Aorta (tissue), 5 donors: ENCODE measurements around the gene IPO4. TPM values are rescaled to one million over a fixed set of nuclear protein-coding genes. Genes with fewer than 3 reads are reported as not detected.
A peak's percentile ranks its signal among the peaks of the same experiment; 100 is the strongest.

ENCODE experiments used
- ATAC-seq: fragments of 200-7000 bp; cut with Tn5 transposase; one replicate; pipeline ENCODE4 v1.9.1; 2022; ENCODE audit warnings: moderate library complexity; ENCODE audit not compliant: low FRiP score
- DNase-seq, 2 donors: peaks; one replicate each; pipeline ENCODE4 v3.0.0-alpha.2; 2020
- H3K27ac ChIP-seq, 2 donors: one replicate each; pipeline ENCODE4 v1.5.1; 2013; ENCODE audit warnings: low read length in 2 of 2, mild to moderate bottlenecking in 2 of 2, moderate library complexity in 2 of 2, control low read depth in 1 of 2, inconsistent platforms in 1 of 2, low read depth in 1 of 2
- H3K27me3 ChIP-seq, 2 donors: one replicate each; pipeline ENCODE4 v1.6.1; 2013; ENCODE audit warnings: control low read depth in 1 of 2, low read length in 1 of 2, mild to moderate bottlenecking in 1 of 2, moderate library complexity in 1 of 2; ENCODE audit not compliant: insufficient read depth in 2 of 2, control insufficient read depth in 1 of 2
- H3K36me3 ChIP-seq, 2 donors: one replicate each; pipeline ENCODE4 v1.6.1; 2013; ENCODE audit warnings: control low read depth in 1 of 2, low read length in 1 of 2, mild to moderate bottlenecking in 1 of 2; ENCODE audit not compliant: insufficient read depth in 2 of 2, control insufficient read depth in 1 of 2
- H3K4me1 ChIP-seq, 2 donors: one replicate each; pipeline ENCODE4 v1.6.1; 2013; ENCODE audit warnings: low read length in 2 of 2, control low read depth in 1 of 2, mild to moderate bottlenecking in 1 of 2, moderate library complexity in 1 of 2; ENCODE audit not compliant: insufficient read depth in 2 of 2, control insufficient read depth in 1 of 2
- H3K4me3 ChIP-seq, 2 donors: one replicate each; pipeline ENCODE4 v1.5.1; 2013; ENCODE audit warnings: low read length in 2 of 2, control low read depth in 1 of 2, mild to moderate bottlenecking in 1 of 2
- H3K9me3 ChIP-seq: one replicate; pipeline ENCODE4 v1.6.1; 2013; ENCODE audit warnings: mild to moderate bottlenecking, low read length; ENCODE audit not compliant: control insufficient read depth
- WGBS, 2 donors: extraction: QIAGEN DNeasy Blood & Tissue Kit; methylation state at CpG; one replicate each; pipeline ENCODE4 v1.1.7; 2013; 5-methylcytosine and 5-hydroxymethylcytosine counted together
- intact Hi-C, 2 donors: fragments of 100-400 bp; cut with DNase I; formaldehyde crosslinking; loops; one replicate each; pipeline versions ENCODE4 v1.14.2 to v1.15.0; 2022
- polyA plus RNA-seq, 2 donors: library from polyadenylated mRNA; stranded (reverse); fragments of 200-250 nt; gene quantifications; one replicate each; pipeline ENCODE4 v1.2.3, GENCODE V29; 2013
- total RNA-seq, 2 donors: library from RNA; stranded (reverse); fragmentation: NEBNext Ultra II Directional; extraction: Animal tissue kit (Norgen Biotek cat#: 25700); gene quantifications; one replicate each; pipeline ENCODE4 v1.2.1, GENCODE V29; 2021
- donor health status: healthy with polysubstance abuse.
- donor health status: Bipolar disorder and iron deficiency.
- donor health status: DM: no; HTN: no; CAD: no.
- donor health status: DM: no; HTN: no; CAD: no.
- donor health status: DM: yes; HTN: yes; CAD: no.

IPO4 gene
- total and polyA plus RNA-seq, 4 donors, result 3.4 to 29.3 (median 17.5) TPM

DNA sequence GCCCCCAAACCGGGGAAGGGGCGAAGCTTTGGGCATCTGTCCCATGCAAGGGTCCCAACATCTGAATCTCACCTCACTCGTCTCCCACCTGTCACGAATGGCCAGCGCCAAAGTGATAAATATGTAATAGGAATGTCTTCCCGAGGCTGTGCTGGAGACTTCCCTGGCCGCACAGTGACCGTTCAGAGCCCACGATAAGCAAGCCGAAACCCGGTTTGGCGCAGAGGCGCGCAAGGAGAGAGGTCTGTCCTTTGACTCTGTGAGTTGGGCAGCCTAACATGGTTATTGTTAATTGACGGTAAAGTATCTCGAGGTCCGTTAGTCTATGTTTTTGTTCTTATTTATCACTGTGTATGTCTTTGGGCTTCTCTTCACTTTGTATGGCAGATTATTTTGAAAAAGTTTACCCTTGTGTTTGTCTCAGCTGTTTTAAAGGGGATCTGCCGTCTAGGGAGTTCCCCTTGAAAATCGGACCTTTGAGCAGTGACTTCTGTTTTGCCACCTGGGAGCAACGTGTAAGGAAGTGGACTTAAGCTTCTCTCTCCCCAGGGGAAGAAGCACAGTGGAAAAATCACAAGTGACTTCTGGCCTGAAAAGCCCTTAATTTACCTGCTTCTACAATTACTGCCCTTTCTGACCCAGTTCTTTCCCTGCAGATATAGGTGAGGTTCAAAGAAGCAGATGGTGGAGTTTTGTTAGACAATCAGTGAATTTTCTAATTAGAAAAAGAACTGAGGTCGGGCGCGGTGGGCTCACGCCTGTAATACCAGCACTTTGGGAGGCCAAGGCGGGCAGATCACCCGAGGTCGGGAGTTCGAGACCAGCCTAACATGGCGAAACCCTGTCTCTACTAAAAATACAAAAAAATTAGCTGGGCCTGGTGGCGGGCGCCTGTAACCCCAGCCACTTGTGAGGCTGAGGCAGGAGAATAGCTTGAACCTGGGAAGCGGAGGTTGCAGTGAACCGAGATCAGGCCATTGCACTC is 7.7 kb upstream of the IPO4 start:
- peaks cover 0 to 4% of the 10 kb centered on the region in 2 donors for H3K4me1 ChIP-seq
- ATAC-seq (peak; percentile 43), DNase-seq (no peak)
- WGBS, 2 donors, result 31 to 33% methylated on average over 33 of the region's 33 CpGs
- H3K36me3 ChIP-seq, result peaks cover 2 to 3% of the 10 kb centered on the region in 2 donors
- peak overlapping the region in 1 of 2 donors; percentile 55 for H3K27ac ChIP-seq
- H3K4me3 ChIP-seq, result peak overlapping the region; percentile 65 to 77
- no peaks in the 10 kb centered on the region for H3K27me3 ChIP-seq
- H3K9me3 ChIP-seq, result no peaks in the 10 kb centered on the region
- intact Hi-C loops, result loop anchor here in 1 of 2 donors (5.0 kb wide), 1 partner anchor 36 kb away; the partner anchor contains the start of genes GMPR2 and NEDD8

DNA sequence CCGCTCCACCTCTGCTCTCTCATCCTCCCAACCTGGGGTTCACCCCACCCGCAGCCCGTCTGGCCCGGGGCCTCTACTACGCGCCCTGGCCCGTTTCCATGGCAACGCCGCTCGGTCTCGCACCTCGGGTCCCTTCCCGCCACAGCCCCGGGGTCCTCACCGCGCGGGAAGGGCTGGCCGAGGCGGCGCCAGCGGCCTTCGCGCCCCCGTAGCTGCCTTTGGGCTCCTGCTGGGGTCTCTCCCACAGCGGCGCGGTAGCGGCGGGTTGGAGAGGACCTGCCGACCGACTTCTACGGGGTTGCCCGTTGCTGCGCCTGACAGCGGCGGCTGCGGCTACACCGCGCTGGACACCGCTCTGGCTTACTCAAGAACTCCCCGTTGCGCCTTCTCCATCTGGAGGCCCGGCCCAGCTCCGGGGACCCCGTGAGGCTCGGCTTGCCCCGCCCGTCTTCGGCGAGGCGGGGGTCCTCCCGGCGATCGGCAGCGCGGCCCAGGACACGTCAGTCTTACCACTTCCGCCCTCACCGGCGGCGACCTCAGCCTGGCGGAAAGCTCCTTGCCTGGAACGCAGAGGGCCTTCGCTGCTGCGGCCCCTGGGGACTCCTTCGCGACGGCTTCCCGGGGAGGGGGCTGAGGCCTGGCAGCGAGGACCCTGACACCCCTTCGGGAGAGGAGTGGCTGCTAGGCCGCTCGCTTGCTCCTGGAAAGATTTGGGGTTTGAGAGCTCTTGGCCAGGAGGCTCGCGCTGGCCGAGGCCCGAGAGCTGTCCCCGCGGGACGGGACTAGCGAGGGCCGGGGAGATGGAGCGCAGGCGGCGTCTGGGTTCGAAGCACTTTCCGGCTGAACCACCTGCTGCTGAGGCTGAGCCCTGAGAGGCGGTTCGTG is 6.8 kb upstream of the IPO4 start, which contains the start of gene TM9SF1:
Gene TM9SF1, minus strand, starts transcription at position 256 of the 885 bp plus-strand sequence. CDS start 422 bp downstream, outside the sequence.
- no peaks in the 10 kb centered on the region for H3K27me3 ChIP-seq
- ATAC-seq (peak; percentile 96), DNase-seq (peak; percentile 93 to 97)
- WGBS, 2 donors, result 0% methylated on average over 87 to 89 of the region's 89 CpGs
- H3K4me1 ChIP-seq, result peaks cover 0 to 4% of the 10 kb centered on the region in 2 donors
- intact Hi-C loops, result loop anchor here (1.0 to 5.0 kb wide), 2 partner anchors 37 kb away; partner anchors contain the start of genes GMPR2 (in 2 of the 2) and NEDD8 (in 2 of the 2)
- no peaks in the 10 kb centered on the region for H3K9me3 ChIP-seq
- H3K36me3 ChIP-seq, result peaks cover 0 to 2% of the 10 kb centered on the region in 2 donors
- peak within 1 kb of the TSS; percentile 55 to 81 for H3K27ac ChIP-seq
- peak within 1 kb of the TSS; percentile 65 to 77 for H3K4me3 ChIP-seq

DNA sequence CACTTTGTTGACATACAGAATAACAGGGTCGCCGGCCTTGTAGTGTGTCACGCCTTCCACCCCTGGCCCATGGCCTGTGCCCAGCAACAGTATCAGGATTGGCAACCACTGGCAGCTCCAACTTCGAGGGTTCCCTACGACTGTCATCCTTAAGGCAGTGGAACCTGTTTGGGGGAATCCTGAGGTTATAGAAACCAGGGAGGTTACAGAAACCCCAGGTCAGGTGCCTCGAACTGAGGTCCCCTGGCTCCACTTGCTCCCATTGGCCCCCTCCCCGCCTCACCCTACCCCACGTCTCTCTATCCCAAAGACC is 6.2 kb upstream of the IPO4 start:
- H3K4me3 ChIP-seq, result peak overlapping the region; percentile 45 to 77
- DNase-seq, result no peak
- peak overlapping the region; percentile 55 to 81 for H3K27ac ChIP-seq
- H3K27me3 ChIP-seq, result no peaks in the 10 kb centered on the region
- no peak for ATAC-seq
- intact Hi-C loops, result loop anchor here (1.0 to 5.0 kb wide), 2 partner anchors 37 kb away; partner anchors contain the start of genes GMPR2 (in 2 of the 2) and NEDD8 (in 2 of the 2)
- WGBS, 2 donors, result 37% methylated on average over 8 of the region's 8 CpGs
- H3K36me3 ChIP-seq, result peaks cover 0 to 2% of the 10 kb centered on the region in 2 donors
- peaks cover 0 to 4% of the 10 kb centered on the region in 2 donors for H3K4me1 ChIP-seq
- no peaks in the 10 kb centered on the region for H3K9me3 ChIP-seq

DNA sequence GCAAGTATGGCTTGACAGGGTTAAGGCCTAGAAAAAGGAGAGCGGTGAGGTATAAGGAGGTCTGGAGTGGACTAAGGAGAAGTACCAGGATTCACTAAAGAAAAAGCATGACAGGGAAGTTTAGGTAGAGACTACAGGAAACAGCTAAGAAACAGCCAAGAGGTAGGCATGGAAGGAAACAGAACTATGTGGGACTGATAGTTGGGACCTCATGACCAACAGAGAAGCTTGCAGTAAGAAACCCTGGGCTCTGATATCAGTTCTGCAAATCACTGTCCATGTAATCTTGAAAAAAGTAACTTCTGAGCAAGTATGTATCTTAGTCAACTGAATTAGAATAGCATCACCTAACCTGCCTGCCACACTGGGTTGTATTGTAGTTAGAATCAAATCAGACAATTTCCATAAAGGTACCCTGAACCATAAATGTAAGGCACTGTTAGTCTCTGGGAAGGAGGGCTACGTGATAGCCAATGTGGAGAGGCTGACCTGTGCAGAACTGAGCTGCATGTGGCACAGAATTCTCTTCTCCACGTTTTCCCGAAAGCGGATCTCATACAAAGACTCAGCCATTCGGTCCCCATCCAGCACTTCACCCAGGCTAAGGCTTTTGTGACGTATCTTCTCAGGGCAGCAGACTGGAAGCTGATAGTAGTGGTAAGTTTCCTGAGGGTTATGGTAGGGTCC is 5.7 kb upstream of the IPO4 start:
- Histone ChIP-seq H3K4me3 (peak overlapping the region; percentile 45 to 77), H3K9me3 (no peaks in the 10 kb centered on the region), H3K27ac (peak overlapping the region in 1 of 2 donors; percentile 55), H3K4me1 (peaks cover 0 to 4% of the 10 kb centered on the region in 2 donors), H3K36me3 (peaks cover 0 to 2% of the 10 kb centered on the region in 2 donors), H3K27me3 (no peaks in the 10 kb centered on the region)
- DNase-seq, result no peak
- intact Hi-C loops, result no loop called here
- no peak for ATAC-seq
- WGBS, 2 donors, result 67 to 74% methylated on average over 7 of the region's 7 CpGs

DNA sequence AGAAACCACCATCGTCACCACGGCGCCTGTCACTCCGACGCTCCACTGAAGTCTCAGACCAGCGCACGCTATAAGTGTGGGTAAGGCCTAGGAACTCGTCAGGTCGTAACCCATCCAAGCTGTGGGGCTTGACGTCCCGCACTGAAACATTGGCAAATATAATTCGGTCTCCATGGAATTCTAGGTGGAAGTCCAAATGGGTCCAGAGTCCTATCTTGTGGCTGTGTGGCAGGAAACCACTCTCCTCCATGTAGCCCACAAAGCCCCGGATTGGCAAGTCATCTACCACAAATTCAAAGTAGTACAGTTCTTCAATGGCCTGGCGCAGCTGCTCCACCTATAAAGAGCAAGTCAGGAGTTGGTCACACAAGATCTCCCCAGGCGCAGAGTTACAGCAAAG is 4.3 kb upstream of the IPO4 start:
- Histone ChIP-seq H3K4me3 (no peak overlapping the region), H3K4me1 (peaks cover 0 to 4% of the 10 kb centered on the region in 2 donors), H3K9me3 (no peaks in the 10 kb centered on the region), H3K36me3 (peaks cover 0 to 2% of the 10 kb centered on the region in 2 donors), H3K27ac (no peak overlapping the region), H3K27me3 (no peaks in the 10 kb centered on the region)
- 96 to 97% methylated on average over 15 of the region's 15 CpGs for WGBS, 2 donors
- DNase-seq (no peak), ATAC-seq (no peak)
- intact Hi-C loops, result no loop called here

DNA sequence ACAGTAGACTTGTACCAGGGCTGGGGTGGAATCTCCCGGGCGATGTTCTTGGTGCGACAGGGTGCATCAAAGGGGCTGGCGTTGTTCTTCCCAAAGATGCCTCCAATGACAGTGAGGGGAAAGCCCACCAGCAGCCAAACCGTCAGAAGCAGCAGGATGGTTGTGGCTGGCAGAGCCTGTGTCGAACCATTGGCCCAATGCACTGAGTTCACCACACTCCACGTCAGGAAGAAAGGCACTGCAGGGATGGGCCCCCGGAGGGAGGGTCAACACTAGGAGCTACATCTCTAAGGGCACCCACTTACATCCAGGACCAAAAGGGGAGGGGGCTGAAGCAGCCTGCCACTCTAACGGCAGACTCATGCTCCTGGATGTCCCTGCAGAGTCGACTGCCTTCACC is 1.8 kb upstream of the IPO4 start:
- Histone ChIP-seq H3K4me3 (no peak overlapping the region), H3K27ac (no peak overlapping the region), H3K4me1 (peaks cover 0 to 4% of the 10 kb centered on the region in 2 donors), H3K9me3 (no peaks in the 10 kb centered on the region), H3K27me3 (no peaks in the 10 kb centered on the region), H3K36me3 (peaks cover 0 to 2% of the 10 kb centered on the region in 2 donors)
- DNase-seq (no peak), ATAC-seq (no peak)
- WGBS, 2 donors, result 85 to 95% methylated on average over 10 of the region's 10 CpGs
- intact Hi-C loops, result no loop called here

DNA sequence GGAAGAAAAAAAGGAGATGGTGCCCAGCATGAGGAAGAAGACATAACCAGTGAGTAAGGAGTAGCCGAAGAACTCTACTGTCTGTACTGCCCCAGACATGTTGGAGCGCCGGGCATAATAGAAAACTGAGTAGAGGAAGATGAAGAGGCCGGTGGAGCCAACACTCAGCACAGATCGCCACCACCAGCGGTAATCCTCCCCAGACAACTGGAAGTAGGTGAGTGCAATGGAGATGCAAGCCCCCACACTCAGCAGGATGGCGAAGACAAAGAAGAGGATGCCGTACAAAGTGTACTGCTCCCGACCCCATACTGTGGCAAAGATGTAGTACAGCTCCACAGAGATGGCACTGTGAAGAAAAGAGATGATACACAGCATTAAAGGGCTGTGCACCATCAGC is 844 bp upstream of the IPO4 start:
- Histone ChIP-seq H3K27ac (no peak overlapping the region), H3K36me3 (peaks cover 0 to 2% of the 10 kb centered on the region in 2 donors), H3K4me3 (no peak overlapping the region), H3K4me1 (peaks cover 0 to 2% of the 10 kb centered on the region in 2 donors), H3K9me3 (no peaks in the 10 kb centered on the region), H3K27me3 (no peaks in the 10 kb centered on the region)
- ATAC-seq, result no peak
- intact Hi-C loops, result loop anchor here in 1 of 2 donors (2.0 kb wide), 1 partner anchor 29 kb away; the partner anchor contains the start of gene IRF9
- WGBS, 2 donors, result 91 to 94% methylated on average over 9 of the region's 9 CpGs
- no peak for DNase-seq

DNA sequence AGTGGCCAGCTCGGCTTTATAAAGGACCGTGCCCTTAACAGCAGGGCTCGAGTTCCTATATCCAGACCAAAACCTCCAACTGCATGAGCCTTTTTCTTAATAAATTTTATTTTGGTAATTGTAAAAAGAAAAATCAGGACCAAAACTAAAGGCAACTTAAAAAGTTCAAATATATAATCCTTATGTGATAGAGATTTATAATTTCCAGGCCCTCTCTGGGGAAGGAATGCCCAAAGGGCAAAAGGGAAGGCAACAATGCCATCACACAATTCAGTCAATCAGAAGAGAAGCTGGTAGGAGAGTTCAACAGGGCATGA is 401 bp upstream of the IPO4 start:
- ATAC-seq, result no peak
- intact Hi-C loops, result loop anchor here in 1 of 2 donors (2.0 kb wide), 1 partner anchor 28 kb away; the partner anchor contains the start of gene IRF9
- Histone ChIP-seq H3K27me3 (no peaks in the 10 kb centered on the region), H3K9me3 (no peaks in the 10 kb centered on the region), H3K4me3 (no peak overlapping the region), H3K36me3 (peaks cover 0 to 2% of the 10 kb centered on the region in 2 donors), H3K27ac (no peak overlapping the region), H3K4me1 (no peaks in the 10 kb centered on the region)
- 0 to 1% methylated on average over 3 of the region's 3 CpGs for WGBS, 2 donors
- DNase-seq, result no peak
